HEK293T (cell line): ENCODE data around the gene CCDC33.

ENCODE experiments used
- CTCF ChIA-PET: fragments of 350-600 bp; formaldehyde crosslinking; extraction: SDS; loops from one replicate; lab custom pipeline; 2021; ENCODE audit warnings: antibody characterized with exemption, inconsistent platforms; lab: Yijun Ruan, JAX
- POLR2A ChIA-PET: fragments of 350-600 bp; formaldehyde crosslinking; extraction: SDS; loops from one replicate; lab custom pipeline; 2020; ENCODE audit warnings: antibody characterized with exemption, inconsistent platforms; lab: Yijun Ruan, JAX
- DNase-seq: peaks from one replicate; pipeline ENCODE4 v3.0.0; 2012; ENCODE audit warnings: mixed read lengths; ENCODE audit errors: extremely low spot score
- ARNT ChIP-seq: fragments of 450-650 bp; IDR thresholded peaks from 2 replicates; pipeline ENCODE4 v1.6.1; 2017; ENCODE audit warnings: mild to moderate bottlenecking
- BHLHE40 ChIP-seq: fragments of 450-650 bp; IDR thresholded peaks from 2 replicates; pipeline ENCODE4 v1.6.1; 2016; ENCODE audit warnings: mild to moderate bottlenecking, moderate library complexity, borderline replicate concordance
- CTBP1 ChIP-seq: fragments of 450-650 bp; IDR thresholded peaks from 2 replicates; pipeline ENCODE4 v1.6.1; 2016; ENCODE audit warnings: borderline replicate concordance
- ELF4 ChIP-seq: fragments of 450-650 bp; IDR thresholded peaks from 2 replicates; pipeline ENCODE4 v1.6.1; 2017; ENCODE audit warnings: antibody characterized with exemption
- FOXA1 ChIP-seq: fragments of 450-650 bp; IDR thresholded peaks from 2 replicates; pipeline ENCODE4 v1.6.1; 2016; ENCODE audit warnings: mild to moderate bottlenecking
- FOXK2 ChIP-seq: fragments of 450-650 bp; IDR thresholded peaks from 2 replicates; pipeline ENCODE4 v1.6.1; 2016; ENCODE audit warnings: mild to moderate bottlenecking
- FOXM1 ChIP-seq: fragments of 450-650 bp; IDR thresholded peaks from 2 replicates; pipeline ENCODE4 v1.6.1; 2017; ENCODE audit warnings: mild to moderate bottlenecking, borderline replicate concordance
- HDGF ChIP-seq: fragments of 450-650 bp; IDR thresholded peaks from 2 replicates; pipeline ENCODE4 v1.6.1; 2017; ENCODE audit warnings: antibody characterized with exemption, borderline replicate concordance
- L3MBTL2 ChIP-seq: fragments of 450-650 bp; conservative IDR thresholded peaks from 2 replicates; pipeline ENCODE4 v1.6.1; 2016; ENCODE audit warnings: mild to moderate bottlenecking
- LEF1 ChIP-seq: fragments of 450-650 bp; IDR thresholded peaks from 2 replicates; pipeline ENCODE4 v1.6.1; 2017; ENCODE audit warnings: mild to moderate bottlenecking, borderline replicate concordance
- NFRKB ChIP-seq: fragments of 450-650 bp; IDR thresholded peaks from 2 replicates; pipeline ENCODE4 v1.6.1; 2016; ENCODE audit warnings: mild to moderate bottlenecking, moderate library complexity
- PKNOX1 ChIP-seq: fragments of 450-650 bp; IDR thresholded peaks from 2 replicates; pipeline ENCODE4 v1.6.1; 2016
- SP1 ChIP-seq: fragments of 450-650 bp; IDR thresholded peaks from 2 replicates; pipeline ENCODE4 v1.6.1; 2017
- SUZ12 ChIP-seq: fragments of 450-650 bp; IDR thresholded peaks from 2 replicates; pipeline ENCODE4 v1.6.1; 2016; ENCODE audit warnings: mild to moderate bottlenecking
- TARDBP ChIP-seq: fragments of 450-650 bp; IDR thresholded peaks from 2 replicates; pipeline ENCODE4 v1.6.1; 2016
- ZNF384 ChIP-seq: fragments of 450-650 bp; IDR thresholded peaks from 2 replicates; pipeline ENCODE4 v1.6.1; 2016

The CCDC33 gene

GRCh38 chr15:74196175-74196574, 40.0 kb upstream of the CCDC33 start:
- CTCF ChIA-PET: interaction anchor here (1.3 to 1.5 kb wide), 2 partner anchors 10 to 111 kb away, joined by 5 read pairs; no protein-coding TSS in a partner anchor
- POLR2A ChIA-PET: no interaction called here
- DNase-seq: no peak
- TF ChIP-seq TARDBP (no peak), CTBP1 (no peak), SUZ12 (no peak), LEF1 (no peak), SP1 (no peak), BHLHE40 (no peak), NFRKB (no peak), ARNT (no peak), FOXA1 (no peak), L3MBTL2 (no peak)

GRCh38 chr15:74197176-74197965, 38.8 kb upstream of the CCDC33 start:
- TF ChIP-seq L3MBTL2 (no peak), FOXA1 (no peak), HDGF (no peak), ZNF384 (no peak), PKNOX1 (no peak), ARNT (no peak), ELF4 (no peak), TARDBP (no peak), LEF1 (no peak)
- ChIA-PET POLR2A (no interaction called here), CTCF (interaction anchor here (1.3 to 1.5 kb wide), 2 partner anchors 11 to 110 kb away, joined by 5 read pairs; no protein-coding TSS in a partner anchor)
- no peak for DNase-seq

- TF ChIP-seq FOXM1: no peak
- TF ChIP-seq FOXA1: no peak
- TF ChIP-seq BHLHE40: no peak
- no peak for TF ChIP-seq TARDBP
- no peak for TF ChIP-seq ZNF384
- ChIA-PET CTCF (interaction anchor here (0.7 to 1.3 kb wide), 2 partner anchors 11 to 108 kb away, joined by 3 to 4 read pairs; no protein-coding TSS in a partner anchor), POLR2A (no interaction called here)
- DNase-seq: no peak
Observed at GRCh38 chr15:74199297-74199652, 36.9 kb upstream of the CCDC33 start.

- POLR2A ChIA-PET: interaction anchor here (1.6 kb wide), 1 partner anchor 9 kb away, joined by 5 read pairs; no protein-coding TSS in a partner anchor
- CTCF ChIA-PET: interaction anchor here (1.4 kb wide), 1 partner anchor 107 kb away, joined by 5 read pairs; no protein-coding TSS in a partner anchor
- DNase-seq: no peak
- TF ChIP-seq HDGF: no peak
- TF ChIP-seq PKNOX1: no peak
- TF ChIP-seq SP1: no peak
- TF ChIP-seq FOXK2: no peak
- TF ChIP-seq ELF4: no peak
- no peak for TF ChIP-seq ZNF384
- no peak for TF ChIP-seq ARNT
- TF ChIP-seq TARDBP: no peak
- no peak for TF ChIP-seq FOXM1
- no peak for TF ChIP-seq FOXA1
Observed at GRCh38 chr15:74200412-74200815, 35.7 kb upstream of the CCDC33 start.

- no peak for TF ChIP-seq ELF4
- no peak for TF ChIP-seq CTBP1
- no peak for TF ChIP-seq ZNF384
- TF ChIP-seq FOXK2: no peak
- TF ChIP-seq FOXA1: no peak
- no peak for TF ChIP-seq ARNT
- no peak for TF ChIP-seq PKNOX1
- no peak for TF ChIP-seq FOXM1
- TF ChIP-seq HDGF: no peak
- TF ChIP-seq BHLHE40: no peak
- TF ChIP-seq LEF1: no peak
- TF ChIP-seq SUZ12: no peak
- no peak for TF ChIP-seq NFRKB
- no peak for TF ChIP-seq SP1
- TF ChIP-seq TARDBP: no peak
- TF ChIP-seq L3MBTL2: no peak
- ChIA-PET POLR2A (interaction anchor here (1.6 kb wide), 1 partner anchor 9 kb away, joined by 5 read pairs; no protein-coding TSS in a partner anchor), CTCF (interaction anchor here (1.4 kb wide), 1 partner anchor 106 kb away, joined by 5 read pairs; no protein-coding TSS in a partner anchor)
- DNase-seq: no peak
Observed at GRCh38 chr15:74200871-74201419, 35.2 kb upstream of the CCDC33 start.
